ENCODE data around the gene ZNF609. TPM values are rescaled to one million over a fixed set of nuclear protein-coding genes. Genes with fewer than 3 reads are reported as not detected.

The ZNF609 gene
- total RNA-seq, 1 donor from 2014 or later = 21.5 TPM

- Mint-ChIP-seq H3K27ac (no peak overlapping the region), H3K4me3 (no peak overlapping the region), H3K36me3 (peaks cover 2% of the 10 kb centered on the region), H3K27me3 (ENCODE audit: insufficient read depth, low read depth) (peaks cover 2% of the 10 kb centered on the region), H3K9me3 (no peaks in the 10 kb centered on the region), H3K4me1 (peaks cover 14% of the 10 kb centered on the region)
- Histone ChIP-seq H3K4me1 (no peaks in the 10 kb centered on the region), H3K27ac (no peak overlapping the region), H3K9me3 (ENCODE audit: low read depth) (no peaks in the 10 kb centered on the region), H3K36me3 (no peaks in the 10 kb centered on the region), H3F3A (ENCODE audit: low read depth) (no peaks in the 10 kb centered on the region), H3K27me3 (no peaks in the 10 kb centered on the region), H4K20me1 (ENCODE audit: low read depth) (peaks cover 41% of the 10 kb centered on the region), H3K9ac (no peak overlapping the region), H3K4me3 (no peak overlapping the region), H3K4me2 (no peak overlapping the region), H3K79me2 (ENCODE audit: low read depth) (peaks cover 98% of the 10 kb centered on the region), H2AFZ (replicated peaks) (no peak overlapping the region)
- peak; percentile 33 for DNase-seq (ENCODE audit: low spot score)
- TF ChIP-seq CTCF (IDR thresholded peaks at IDR 0.05) = no peak
- TF ChIP-seq EZH2 (IDR thresholded peaks at IDR 0.05) = no peak
- no peak for TF ChIP-seq EZH2phosphoT487 (IDR thresholded peaks at IDR 0.05)
Observed at GRCh38 chr15:64552281-64552948, 92.0 kb downstream of the ZNF609 start.

- Mint-ChIP-seq H3K4me3 (no peak overlapping the region), H3K4me1 (peaks cover 4% of the 10 kb centered on the region), H3K27ac (no peak overlapping the region), H3K36me3 (peaks cover 9% of the 10 kb centered on the region), H3K9me3 (no peaks in the 10 kb centered on the region), H3K27me3 (ENCODE audit: insufficient read depth, low read depth) (no peaks in the 10 kb centered on the region)
- H3K36me3 ChIP-seq = no peaks in the 10 kb centered on the region
- no peak for DNase-seq (ENCODE audit: low spot score)
- no peak overlapping the region for H3K27ac ChIP-seq
- no peaks in the 10 kb centered on the region for H3K4me1 ChIP-seq
- no peak overlapping the region for H3K4me2 ChIP-seq
- no peaks in the 10 kb centered on the region for H3K9me3 ChIP-seq (ENCODE audit: low read depth)
- H3K4me3 ChIP-seq = no peak overlapping the region
- H3K79me2 ChIP-seq (ENCODE audit: low read depth) = peaks cover 97% of the 10 kb centered on the region
- H4K20me1 ChIP-seq (ENCODE audit: low read depth) = peaks cover 16% of the 10 kb centered on the region
- H3K27me3 ChIP-seq = no peaks in the 10 kb centered on the region
- TF ChIP-seq EZH2 (IDR thresholded peaks at IDR 0.05) (no peak), CTCF (IDR thresholded peaks at IDR 0.05) (no peak), EZH2phosphoT487 (IDR thresholded peaks at IDR 0.05) (no peak)
- no peaks in the 10 kb centered on the region for H3F3A ChIP-seq (ENCODE audit: low read depth)
- no peak overlapping the region for H3K9ac ChIP-seq
- H2AFZ ChIP-seq (replicated peaks) = no peak overlapping the region
Observed at GRCh38 chr15:64558460-64559179, 98.2 kb downstream of the ZNF609 start.

- TF ChIP-seq CTCF (IDR thresholded peaks at IDR 0.05) (no peak), EZH2 (IDR thresholded peaks at IDR 0.05) (no peak), EZH2phosphoT487 (IDR thresholded peaks at IDR 0.05) (no peak)
- Histone ChIP-seq H4K20me1 (ENCODE audit: low read depth) (peaks cover 10% of the 10 kb centered on the region), H3K36me3 (no peaks in the 10 kb centered on the region), H3K27ac (no peak overlapping the region), H3F3A (ENCODE audit: low read depth) (no peaks in the 10 kb centered on the region), H3K9me3 (ENCODE audit: low read depth) (no peaks in the 10 kb centered on the region), H3K4me2 (no peak overlapping the region), H3K27me3 (no peaks in the 10 kb centered on the region), H3K9ac (no peak overlapping the region), H2AFZ (replicated peaks) (no peak overlapping the region), H3K4me1 (no peaks in the 10 kb centered on the region), H3K4me3 (no peak overlapping the region), H3K79me2 (ENCODE audit: low read depth) (peaks cover 97% of the 10 kb centered on the region)
- Mint-ChIP-seq H3K27me3 (ENCODE audit: insufficient read depth, low read depth) (no peaks in the 10 kb centered on the region), H3K27ac (no peak overlapping the region), H3K4me3 (no peak overlapping the region), H3K4me1 (peaks cover 4% of the 10 kb centered on the region), H3K36me3 (peaks cover 12% of the 10 kb centered on the region), H3K9me3 (no peaks in the 10 kb centered on the region)
- no peak for DNase-seq (ENCODE audit: low spot score)
Observed at GRCh38 chr15:64559243-64559642, 98.9 kb downstream of the ZNF609 start.

All from neural progenitor cell (in vitro differentiated cells).